Esophagus muscularis mucosa (tissue), 4 donors: ENCODE data around the gene HOXD11. TPM values are rescaled to one million over a fixed set of nuclear protein-coding genes. Genes with fewer than 3 reads are reported as not detected.

Experiments used
- DNase-seq: peaks from one replicate; pipeline ENCODE4 v3.0.0-alpha.2; 2017; ENCODE audit errors: extremely low spot score
- H3K27ac ChIP-seq, 4 donors: fragments of 200-600 bp; sonication (generic); replicated peaks in 1 of 4; 1 replicate in 3 of 4; 2 replicates in 1 of 4; pipeline ENCODE4 v1.5.1; 2016 to 2019; ENCODE audit warnings: mild to moderate bottlenecking in 1 of 4
- H3K27me3 ChIP-seq, 4 donors: fragments of 200-600 bp; sonication (generic); one replicate each; pipeline versions ENCODE4 v1.5.1 to v1.6.0; 2016 to 2019
- H3K36me3 ChIP-seq, 4 donors: fragments of 200-600 bp; sonication (generic); one replicate each; pipeline ENCODE4 v1.5.1; 2016 to 2019
- H3K4me1 ChIP-seq, 4 donors: fragments of 200-600 bp; sonication (generic); one replicate each; pipeline ENCODE4 v1.5.1; 2016 to 2019
- H3K4me3 ChIP-seq, 4 donors: fragments of 200-600 bp; sonication (generic); 1 replicate in 2 of 4; 2 replicates in 2 of 4; pipeline ENCODE4 v1.5.1; 2016 to 2019; ENCODE audit warnings: mild to moderate bottlenecking in 4 of 4, moderate library complexity in 1 of 4
- H3K9me3 ChIP-seq, 4 donors: fragments of 200-600 bp; sonication (generic); 1 replicate in 3 of 4; 2 replicates in 1 of 4; pipeline ENCODE4 v1.5.1; 2016 to 2019
- CTCF ChIP-seq, 3 experiments: fragments of 200-600 bp in 2 of 3; fragments of 450-650 bp in 1 of 3; sonication (generic) in 2 of 3; IDR thresholded peaks; one replicate each; pipeline ENCODE4 v1.5.1; 2017 to 2019; ENCODE audit warnings: antibody characterized with exemption in 3 of 3, mild to moderate bottlenecking in 2 of 3, moderate library complexity in 1 of 3
- EP300 ChIP-seq: sonication (generic); formaldehyde crosslinking; IDR thresholded peaks from one replicate; pipeline ENCODE4 v1.6.1; 2017; ENCODE audit warnings: antibody characterized with exemption
- POLR2A ChIP-seq: fragments of 450-650 bp; IDR thresholded peaks from one replicate; pipeline ENCODE4 v1.6.1; 2017; ENCODE audit warnings: antibody characterized with exemption, moderate library complexity, mild to moderate bottlenecking, low read depth
- POLR2AphosphoS5 ChIP-seq, 2 donors: sonication (generic); formaldehyde crosslinking; IDR thresholded peaks; one replicate each; pipeline ENCODE4 v1.6.1; 2017; ENCODE audit warnings: antibody characterized with exemption in 2 of 2
- WGBS: methylation state at CpG from one replicate; pipeline ENCODE4 v1.1.5; 2018; 5-methylcytosine and 5-hydroxymethylcytosine counted together
- intact Hi-C: fragments of 100-400 bp; cut with DNase I; formaldehyde crosslinking; loops from one replicate; pipeline ENCODE4 v1.15.1; 2023
- total RNA-seq, 4 donors: library from RNA; depleted of rRNA; stranded (reverse); fragments of >200 nt; gene quantifications; one replicate each; pipeline versions ENCODE4 v1.1.0 to v1.2.1, GENCODE V29; 2016

HOXD11 gene
- total RNA-seq, 4 donors from 2014 or later = not detected

- no peak for TF ChIP-seq POLR2A
- TF ChIP-seq CTCF (IDR thresholded peaks at IDR 0.05) = no peak
- no peak for TF ChIP-seq EP300
- no peak for TF ChIP-seq POLR2AphosphoS5 (IDR thresholded peaks at IDR 0.05)
- H3K4me1 ChIP-seq = peaks cover 21 to 68% (median 60%) of the 10 kb centered on the region in 4 donors
- no peak for DNase-seq
- no peaks in the 10 kb centered on the region for H3K36me3 ChIP-seq
- peaks cover 6 to 100% (median 94%) of the 10 kb centered on the region in 4 donors for H3K27me3 ChIP-seq
- intact Hi-C loops = no loop called here
- H3K9me3 ChIP-seq = no peaks in the 10 kb centered on the region
- H3K27ac ChIP-seq = no peak overlapping the region
- H3K4me3 ChIP-seq = no peak overlapping the region
- WGBS = 19% methylated on average over 2 of the region's 2 CpGs
Observed at GRCh38 chr2:176101216-176101830, 5.8 kb upstream of the HOXD11 start.

DNA sequence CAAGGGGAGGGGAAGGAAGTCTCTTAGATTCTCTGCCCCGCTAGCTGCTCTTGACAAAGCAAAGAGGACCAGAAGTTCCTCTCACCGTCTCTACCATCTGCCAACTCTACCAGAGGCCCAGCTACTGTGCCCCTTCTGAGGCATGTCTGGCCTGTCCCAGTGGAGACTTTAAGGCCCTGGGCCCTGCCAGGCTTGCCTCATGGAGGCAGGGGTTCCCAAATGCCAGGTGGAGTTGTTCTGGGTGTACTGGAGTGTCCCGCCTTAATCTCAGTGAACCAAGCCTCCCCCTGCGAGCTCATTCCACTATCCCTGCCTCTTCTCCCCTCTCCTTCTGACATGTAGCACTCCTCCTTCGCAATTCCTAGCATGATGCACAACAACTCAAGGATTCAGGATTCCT is 5.2 kb upstream of the HOXD11 start:
- no peak for DNase-seq
- no peak overlapping the region for H3K27ac ChIP-seq
- H3K27me3 ChIP-seq = peaks cover 8 to 100% (median 94%) of the 10 kb centered on the region in 4 donors
- TF ChIP-seq EP300 = no peak
- no peak for TF ChIP-seq CTCF (IDR thresholded peaks at IDR 0.05)
- H3K4me3 ChIP-seq = no peak overlapping the region
- H3K36me3 ChIP-seq = no peaks in the 10 kb centered on the region
- H3K4me1 ChIP-seq = peaks cover 23 to 68% (median 60%) of the 10 kb centered on the region in 4 donors
- no peaks in the 10 kb centered on the region for H3K9me3 ChIP-seq
- intact Hi-C loops = no loop called here
- 43% methylated on average over 5 of the region's 5 CpGs for WGBS

GRCh38 chr2:176102309-176102866 is 4.7 kb upstream of the HOXD11 start:
- Histone ChIP-seq H3K9me3 (no peaks in the 10 kb centered on the region), H3K36me3 (no peaks in the 10 kb centered on the region), H3K27me3 (peaks cover 12 to 100% (median 93%) of the 10 kb centered on the region in 4 donors), H3K4me3 (no peak overlapping the region), H3K4me1 (peaks cover 22 to 68% (median 60%) of the 10 kb centered on the region in 4 donors), H3K27ac (no peak overlapping the region)
- WGBS = 27% methylated on average over 7 of the region's 7 CpGs
- intact Hi-C loops = no loop called here
- DNase-seq = no peak
- TF ChIP-seq POLR2A = no peak
- no peak for TF ChIP-seq POLR2AphosphoS5 (IDR thresholded peaks at IDR 0.05)
- no peak for TF ChIP-seq CTCF (IDR thresholded peaks at IDR 0.05)
- TF ChIP-seq EP300 = no peak

GRCh38 chr2:176103194-176103593 is 3.9 kb upstream of the HOXD11 start:
- intact Hi-C loops = no loop called here
- Histone ChIP-seq H3K9me3 (no peaks in the 10 kb centered on the region), H3K27ac (no peak overlapping the region), H3K4me3 (no peak overlapping the region), H3K4me1 (peaks cover 20 to 66% (median 58%) of the 10 kb centered on the region in 4 donors), H3K36me3 (no peaks in the 10 kb centered on the region), H3K27me3 (peaks cover 12 to 99% (median 91%) of the 10 kb centered on the region in 4 donors)
- DNase-seq = no peak
- WGBS = 26% methylated on average over 7 of the region's 7 CpGs
- TF ChIP-seq CTCF (IDR thresholded peaks at IDR 0.05) (no peak), EP300 (no peak), POLR2AphosphoS5 (IDR thresholded peaks at IDR 0.05) (no peak), POLR2A (no peak)
